IPS DF 6.9 (cell line): ENCODE results near the gene BCAS3.

Experiments used
- DNase-seq: peaks from one replicate; pipeline ENCODE4 v3.0.0-alpha.2; 2013; ENCODE audit warnings: low read depth, low spot score
- H3K27ac ChIP-seq: one replicate; pipeline ENCODE4 v1.5.1; 2013; ENCODE audit warnings: low read length, control low read depth
- H3K27me3 ChIP-seq: 2 replicates; pipeline ENCODE4 v1.6.1; 2013; ENCODE audit warnings: mild to moderate bottlenecking, low read length; ENCODE audit not compliant: control insufficient read depth, insufficient read depth
- H3K36me3 ChIP-seq: 2 replicates; pipeline ENCODE4 v1.6.1; 2013; ENCODE audit warnings: low read length; ENCODE audit not compliant: control insufficient read depth, insufficient read depth
- H3K4me1 ChIP-seq: 2 replicates; pipeline ENCODE4 v1.6.1; 2013; ENCODE audit warnings: low read length; ENCODE audit not compliant: control insufficient read depth, insufficient read depth
- H3K4me3 ChIP-seq: 2 replicates; pipeline ENCODE4 v1.5.1; 2013; ENCODE audit warnings: mild to moderate bottlenecking, low read length
- H3K9me3 ChIP-seq: 2 replicates; pipeline ENCODE4 v1.6.1; 2013; ENCODE audit warnings: low read length, inconsistent platforms; ENCODE audit not compliant: control insufficient read depth, insufficient read depth
- WGBS: extraction: QIAGEN DNeasy Blood & Tissue Kit; methylation state at CpG from one replicate; pipeline ENCODE4 v1.1.7; 2013; ENCODE audit warnings: mixed read lengths, missing lambda C conversion rate; ENCODE audit not compliant: insufficient read length, insufficient coverage; 5-methylcytosine and 5-hydroxymethylcytosine counted together

BCAS3 gene

GRCh38 chr17:61314368-61315078 lies 636.9 kb downstream of the BCAS3 start:
- H3K4me3 ChIP-seq = no peak overlapping the region
- H3K9me3 ChIP-seq = no peaks in the 10 kb centered on the region
- DNase-seq = no peak
- no peaks in the 10 kb centered on the region for H3K27me3 ChIP-seq
- WGBS = no CpG with 5 or more reads among the region's 8 CpGs
- no peaks in the 10 kb centered on the region for H3K4me1 ChIP-seq
- no peaks in the 10 kb centered on the region for H3K36me3 ChIP-seq
- no peak overlapping the region for H3K27ac ChIP-seq

GRCh38 chr17:61316633-61317032 lies 639.0 kb downstream of the BCAS3 start:
- H3K9me3 ChIP-seq = no peaks in the 10 kb centered on the region
- H3K4me1 ChIP-seq = 0 out of 2 replicates have a peak, but pooled peaks cover 2% of the 10 kb centered on the region
- no peak overlapping the region for H3K4me3 ChIP-seq
- no peak overlapping the region for H3K27ac ChIP-seq
- H3K36me3 ChIP-seq = no peaks in the 10 kb centered on the region
- no CpG with 5 or more reads among the region's 6 CpGs for WGBS
- DNase-seq = no peak
- no peaks in the 10 kb centered on the region for H3K27me3 ChIP-seq

GRCh38 chr17:61317779-61318178 lies 640.1 kb downstream of the BCAS3 start:
- H3K27me3 ChIP-seq = no peaks in the 10 kb centered on the region
- H3K36me3 ChIP-seq = no peaks in the 10 kb centered on the region
- no peak for DNase-seq
- H3K9me3 ChIP-seq = no peaks in the 10 kb centered on the region
- H3K27ac ChIP-seq = no peak overlapping the region
- 0 out of 2 replicates have a peak, but pooled peaks cover 2% of the 10 kb centered on the region for H3K4me1 ChIP-seq
- no peak overlapping the region for H3K4me3 ChIP-seq
- no CpG with 5 or more reads among the region's 11 CpGs for WGBS

GRCh38 chr17:61318684-61319098 lies 641.0 kb downstream of the BCAS3 start:
- no peak overlapping the region for H3K4me3 ChIP-seq
- whole genome bisulfite sequencing = no CpG with 5 or more reads among the region's 5 CpGs

GRCh38 chr17:61321344-61321743 lies 643.7 kb downstream of the BCAS3 start:
- Histone ChIP-seq H3K9me3 (no peaks in the 10 kb centered on the region), H3K4me1 (0 out of 2 replicates have a peak, but pooled peaks cover 2% of the 10 kb centered on the region), H3K4me3 (no peak overlapping the region), H3K36me3 (no peaks in the 10 kb centered on the region), H3K27ac (no peak overlapping the region), H3K27me3 (no peaks in the 10 kb centered on the region)
- WGBS = no CpG with 5 or more reads among the region's 6 CpGs
- no peak for DNase-seq

More at GRCh38 chr17:61318684-61319098, 641.0 kb downstream of the BCAS3 start:
- Histone ChIP-seq H3K4me1 (0 out of 2 replicates have a peak, but pooled peaks cover 2% of the 10 kb centered on the region), H3K36me3 (no peaks in the 10 kb centered on the region), H3K9me3 (no peaks in the 10 kb centered on the region), H3K27me3 (no peaks in the 10 kb centered on the region), H3K27ac (no peak overlapping the region)
- no peak for DNase-seq

- no peak overlapping the region for H3K27ac ChIP-seq
- WGBS = no CpG with 5 or more reads among the region's 4 CpGs
- no peaks in the 10 kb centered on the region for H3K27me3 ChIP-seq
- DNase-seq = no peak
- 0 out of 2 replicates have a peak, but pooled peaks cover 2% of the 10 kb centered on the region for H3K4me1 ChIP-seq
- no peak overlapping the region for H3K4me3 ChIP-seq
- no peaks in the 10 kb centered on the region for H3K9me3 ChIP-seq
- H3K36me3 ChIP-seq = no peaks in the 10 kb centered on the region
Measured at GRCh38 chr17:61322325-61323002, 644.8 kb downstream of the BCAS3 start.

- H3K9me3 ChIP-seq = no peaks in the 10 kb centered on the region
- no peak overlapping the region for H3K27ac ChIP-seq
- 0 out of 2 replicates have a peak, but pooled peaks cover 2% of the 10 kb centered on the region for H3K4me1 ChIP-seq
- 100% methylated on average over 1 of the region's 13 CpGs for WGBS
- H3K36me3 ChIP-seq = no peaks in the 10 kb centered on the region
- no peak for DNase-seq
- H3K27me3 ChIP-seq = no peaks in the 10 kb centered on the region
- H3K4me3 ChIP-seq = no peak overlapping the region
Measured at GRCh38 chr17:61323003-61323908, 645.6 kb downstream of the BCAS3 start.

- no peaks in the 10 kb centered on the region for H3K27me3 ChIP-seq
- H3K4me3 ChIP-seq = no peak overlapping the region
- H3K9me3 ChIP-seq = no peaks in the 10 kb centered on the region
- no peak overlapping the region for H3K27ac ChIP-seq
- H3K4me1 ChIP-seq = 0 out of 2 replicates have a peak, but pooled peaks cover 2% of the 10 kb centered on the region
- DNase-seq = no peak
- no CpG with 5 or more reads among the region's 12 CpGs for WGBS
- H3K36me3 ChIP-seq = no peaks in the 10 kb centered on the region
Measured at GRCh38 chr17:61323909-61324868, 646.5 kb downstream of the BCAS3 start.

GRCh38 chr17:61324950-61325349 lies 647.3 kb downstream of the BCAS3 start:
- H3K27me3 ChIP-seq = no peaks in the 10 kb centered on the region
- no peak overlapping the region for H3K4me3 ChIP-seq
- WGBS = no CpG with 5 or more reads among the region's 5 CpGs
- no peaks in the 10 kb centered on the region for H3K9me3 ChIP-seq
- no peak overlapping the region for H3K27ac ChIP-seq
- 0 out of 2 replicates have a peak, but pooled peaks cover 2% of the 10 kb centered on the region for H3K4me1 ChIP-seq
- H3K36me3 ChIP-seq = no peaks in the 10 kb centered on the region
- DNase-seq = no peak
